Parathyroid adenoma (tissue), 2 donors: ENCODE data around the gene ZNF653.

ENCODE experiments used
- H2AFZ ChIP-seq: fragments of 300-600 bp; sonication (generic); one replicate; pipeline ENCODE4 v1.7.0; 2017; ENCODE audit warnings: antibody characterized with exemption, mild to moderate bottlenecking
- H3K27ac ChIP-seq: fragments of 300-600 bp; sonication (generic); one replicate; pipeline ENCODE4 v1.7.0; 2017
- H3K27me3 ChIP-seq: fragments of 300-600 bp; sonication (generic); one replicate; pipeline ENCODE4 v1.7.0; 2017; ENCODE audit warnings: low read length; ENCODE audit not compliant: control insufficient read depth, insufficient read depth
- H3K36me3 ChIP-seq: fragments of 300-600 bp; sonication (generic); one replicate; pipeline ENCODE4 v1.7.0; 2017; ENCODE audit warnings: low read length; ENCODE audit not compliant: control insufficient read depth, insufficient read depth
- H3K4me1 ChIP-seq: fragments of 300-600 bp; sonication (generic); one replicate; pipeline ENCODE4 v1.7.0; 2017; ENCODE audit warnings: control low read depth
- H3K4me2 ChIP-seq: fragments of 300-600 bp; sonication (generic); one replicate; pipeline ENCODE4 v1.7.0; 2017; ENCODE audit warnings: low read length
- H3K4me3 ChIP-seq: fragments of 300-600 bp; sonication (generic); one replicate; pipeline ENCODE4 v1.7.0; 2017; ENCODE audit warnings: low read depth, low read length
- H3K79me2 ChIP-seq: fragments of 300-600 bp; sonication (generic); one replicate; pipeline ENCODE4 v1.7.0; 2017; ENCODE audit warnings: control low read depth
- H3K9ac ChIP-seq: fragments of 300-600 bp; sonication (generic); one replicate; pipeline ENCODE4 v1.7.0; 2017; ENCODE audit warnings: mild to moderate bottlenecking
- H3K9me3 ChIP-seq: fragments of 300-600 bp; sonication (generic); one replicate; pipeline ENCODE4 v1.7.0; 2017; ENCODE audit warnings: low read length; ENCODE audit not compliant: control insufficient read depth
- CTCF ChIP-seq: fragments of 300-600 bp; sonication (generic); IDR thresholded peaks from one replicate; pipeline ENCODE4 v1.7.0; 2017; ENCODE audit warnings: antibody characterized with exemption, mild to moderate bottlenecking
- donor health status: primary hyperparathyroidism.

ZNF653 gene

GRCh38 chr19:11535792-11536595 lies 30.4 kb upstream of the ZNF653 start:
- H3K27ac ChIP-seq = peak overlapping the region; percentile 72
- H3K4me2 ChIP-seq = peak overlapping the region; percentile 64
- H3K36me3 ChIP-seq = no peaks in the 10 kb centered on the region
- no peaks in the 10 kb centered on the region for H3K27me3 ChIP-seq
- peak overlapping the region; percentile 87 for H2AFZ ChIP-seq
- no peaks in the 10 kb centered on the region for H3K9me3 ChIP-seq
- peak overlapping the region; percentile 42 for H3K4me3 ChIP-seq
- H3K9ac ChIP-seq = no peak overlapping the region
- no peaks in the 10 kb centered on the region for H3K79me2 ChIP-seq
- H3K4me1 ChIP-seq = no peaks in the 10 kb centered on the region
- peak; percentile 95 for TF ChIP-seq CTCF

- Histone ChIP-seq H3K27me3 (no peaks in the 10 kb centered on the region), H3K4me2 (no peak overlapping the region), H3K27ac (no peak overlapping the region), H3K9me3 (no peaks in the 10 kb centered on the region), H3K36me3 (no peaks in the 10 kb centered on the region), H3K4me3 (no peak overlapping the region), H2AFZ (peak overlapping the region; percentile 22), H3K9ac (no peak overlapping the region), H3K4me1 (peaks cover 5% of the 10 kb centered on the region), H3K79me2 (no peaks in the 10 kb centered on the region)
- no peak for TF ChIP-seq CTCF
Observed at GRCh38 chr19:11534948-11535347, 29.3 kb upstream of the ZNF653 start.

- TF ChIP-seq CTCF = no peak
- H3K4me1 ChIP-seq = peaks cover 5% of the 10 kb centered on the region
- H3K9me3 ChIP-seq = no peaks in the 10 kb centered on the region
- H3K4me3 ChIP-seq = no peak overlapping the region
- H3K27ac ChIP-seq = no peak overlapping the region
- no peaks in the 10 kb centered on the region for H3K79me2 ChIP-seq
- no peak overlapping the region for H3K9ac ChIP-seq
- H3K4me2 ChIP-seq = no peak overlapping the region
- no peaks in the 10 kb centered on the region for H3K36me3 ChIP-seq
- H3K27me3 ChIP-seq = no peaks in the 10 kb centered on the region
- H2AFZ ChIP-seq = peak overlapping the region; percentile 22
Observed at GRCh38 chr19:11534538-11534937, 28.9 kb upstream of the ZNF653 start.

- H3K9me3 ChIP-seq = no peaks in the 10 kb centered on the region
- no peaks in the 10 kb centered on the region for H3K27me3 ChIP-seq
- no peak overlapping the region for H3K9ac ChIP-seq
- peak overlapping the region; percentile 69 for H2AFZ ChIP-seq
- H3K79me2 ChIP-seq = peaks cover 29% of the 10 kb centered on the region
- H3K36me3 ChIP-seq = no peaks in the 10 kb centered on the region
- H3K4me3 ChIP-seq = no peak overlapping the region
- H3K4me1 ChIP-seq = peaks cover 5% of the 10 kb centered on the region
- peak; percentile 42 for TF ChIP-seq CTCF
- H3K4me2 ChIP-seq = no peak overlapping the region
- H3K27ac ChIP-seq = peak overlapping the region; percentile 39
Observed at GRCh38 chr19:11530432-11530831, 24.8 kb upstream of the ZNF653 start.
